ENCODE results near the gene RPS6KA5.
"Not testable (repeated sequence)": the region's sequence is repeated elsewhere in the genome, so short reads cannot be mapped to it uniquely, and the experiment has no call there.

The RPS6KA5 gene

DNA sequence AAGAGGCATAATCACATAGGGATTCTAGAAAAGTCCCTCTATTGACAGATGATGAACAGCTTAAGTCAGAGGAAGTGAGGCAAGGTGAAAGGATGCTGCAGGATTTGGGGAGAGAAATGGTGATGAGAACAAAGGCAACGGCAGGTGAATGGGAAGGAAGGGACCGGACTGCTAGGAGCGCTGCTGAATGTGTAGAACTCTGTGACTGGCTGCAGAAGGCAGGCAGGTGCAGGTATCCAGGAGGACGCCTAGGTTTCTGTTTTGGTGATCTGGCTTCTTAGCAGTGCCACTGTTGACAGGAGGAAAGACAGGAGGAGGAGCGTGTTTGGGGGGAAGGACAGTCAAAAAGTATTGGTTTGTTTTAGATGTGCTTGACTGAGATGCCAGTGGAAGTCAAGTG lies 185.8 kb downstream of the RPS6KA5 start:
- no peak for DNase-seq (ENCODE audit: low read depth in 4 of 4, low spot score in 1 of 4)

DNA sequence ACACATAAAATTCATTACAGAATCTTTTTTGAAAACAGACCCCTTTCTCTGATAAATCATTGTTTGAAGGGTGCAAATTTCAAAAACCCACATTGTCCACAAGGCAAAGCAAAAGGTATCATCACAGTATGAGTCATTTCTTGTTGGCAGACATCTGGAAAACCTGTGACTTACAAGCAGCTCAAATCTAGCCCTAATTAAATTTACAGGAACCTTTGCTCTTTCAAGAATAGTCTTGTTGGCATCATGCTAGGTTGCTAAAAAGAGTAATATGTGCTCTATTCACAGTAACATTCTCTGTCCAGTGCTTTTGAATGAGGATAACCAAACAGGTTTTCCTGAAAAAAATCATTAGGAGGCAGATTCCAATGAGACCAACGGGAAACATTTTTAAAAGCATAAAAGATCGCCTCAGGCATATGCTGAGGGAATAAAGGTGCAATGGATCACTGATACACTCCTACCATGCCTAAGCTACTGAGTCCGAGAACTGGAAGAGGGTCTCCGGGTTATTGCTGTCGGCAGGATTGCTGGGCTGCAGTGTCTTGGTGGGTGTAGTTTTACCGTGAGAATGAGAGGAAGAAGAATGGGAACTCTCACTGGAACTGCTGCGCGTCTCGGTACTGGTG lies 188.7 kb downstream of the RPS6KA5 start:
- no peak for DNase-seq (ENCODE audit: low read depth in 4 of 4, low spot score in 1 of 4)

DNA sequence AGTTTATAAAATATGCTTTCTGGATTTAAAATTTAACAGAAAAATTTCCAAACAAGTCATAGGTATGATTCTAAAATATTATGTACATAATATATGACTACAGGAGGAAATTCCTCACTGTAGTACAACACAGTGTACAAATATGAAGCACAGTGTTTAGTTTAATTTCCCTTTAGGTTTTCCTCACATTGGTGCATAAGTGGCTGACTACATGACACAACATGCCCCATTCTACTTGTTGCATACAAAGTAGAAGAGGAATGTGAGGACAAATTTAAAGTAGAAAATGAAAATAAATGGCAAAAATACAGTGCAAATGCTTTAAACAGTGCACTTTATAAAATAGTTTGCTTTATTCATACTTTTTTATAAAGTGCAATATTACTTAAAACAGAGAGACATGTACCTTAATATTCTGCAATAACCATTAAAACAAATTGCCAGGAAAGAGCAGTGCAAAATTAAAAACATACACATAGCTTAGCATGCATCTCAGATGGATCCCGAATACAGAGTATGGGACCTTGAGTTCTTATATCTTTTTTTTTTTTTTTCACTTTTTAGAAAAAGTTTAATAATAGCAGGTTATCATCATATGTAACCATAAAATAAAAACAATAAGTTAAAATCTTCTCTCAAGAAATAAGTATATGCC lies 189.4 kb downstream of the RPS6KA5 start:
- no peak for DNase-seq (ENCODE audit: low read depth in 4 of 4, low spot score in 1 of 4)

DNA sequence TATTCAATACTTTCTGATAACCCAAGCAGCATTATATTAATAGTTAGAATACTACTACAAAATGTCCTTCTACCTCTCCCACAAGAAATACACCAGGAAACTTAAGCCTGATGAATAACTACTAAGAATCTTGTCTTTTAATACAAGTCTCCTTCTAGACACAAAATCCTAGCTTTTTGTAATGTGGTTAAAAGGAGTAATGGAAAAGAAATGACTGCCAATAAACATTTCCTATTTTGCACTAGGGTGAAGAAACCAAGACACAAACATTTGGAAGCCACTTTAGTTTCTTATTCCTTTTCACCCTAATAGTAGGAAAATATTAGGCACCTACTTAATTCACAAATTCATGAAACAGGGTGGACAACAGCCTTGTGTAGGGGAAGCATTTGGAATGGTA lies 192.9 kb downstream of the RPS6KA5 start:
- DNase-seq (ENCODE audit: low read depth in 4 of 4, low spot score in 1 of 4), result no peak

DNA sequence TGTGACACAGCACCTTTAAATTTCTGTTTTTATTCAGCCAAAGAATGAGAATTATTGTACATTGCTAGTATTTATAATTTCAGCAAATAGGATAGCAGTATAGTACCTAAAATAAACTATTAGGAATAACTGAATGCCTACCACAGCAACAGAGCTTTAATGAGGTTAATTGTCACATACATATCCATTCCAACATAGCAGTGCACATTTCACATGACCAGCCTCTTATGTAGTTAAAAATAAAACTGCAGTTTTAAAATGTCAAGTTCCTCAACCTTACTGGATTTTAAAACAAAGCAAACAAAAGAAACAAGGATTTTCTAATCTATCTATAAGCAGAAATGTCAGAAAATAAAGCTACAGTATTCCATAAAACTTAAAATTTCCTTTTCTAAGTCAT lies 193.6 kb downstream of the RPS6KA5 start:
- no peak for DNase-seq (ENCODE audit: low read depth in 4 of 4, low spot score in 1 of 4)

DNA sequence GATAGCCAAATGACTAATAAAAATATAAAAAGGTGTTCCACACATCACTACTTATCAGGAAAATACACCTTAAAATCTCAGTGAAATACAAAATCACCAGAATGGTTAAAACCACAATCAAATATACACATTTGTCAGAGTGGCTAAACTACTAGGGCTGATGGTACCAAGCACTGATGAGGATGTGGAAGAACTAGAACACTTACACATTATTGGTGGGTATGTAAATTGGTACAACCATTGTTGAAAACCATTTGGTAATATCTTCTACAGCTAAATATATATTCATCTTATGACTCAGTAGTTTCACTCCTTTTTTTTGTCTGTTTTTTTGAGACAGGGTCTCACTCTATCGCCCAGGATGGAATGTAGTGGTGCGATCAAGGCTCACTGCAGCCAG lies 195.7 kb downstream of the RPS6KA5 start:
- DNase-seq (ENCODE audit: low read depth in 4 of 4, low spot score in 1 of 4), result no peak

DNA sequence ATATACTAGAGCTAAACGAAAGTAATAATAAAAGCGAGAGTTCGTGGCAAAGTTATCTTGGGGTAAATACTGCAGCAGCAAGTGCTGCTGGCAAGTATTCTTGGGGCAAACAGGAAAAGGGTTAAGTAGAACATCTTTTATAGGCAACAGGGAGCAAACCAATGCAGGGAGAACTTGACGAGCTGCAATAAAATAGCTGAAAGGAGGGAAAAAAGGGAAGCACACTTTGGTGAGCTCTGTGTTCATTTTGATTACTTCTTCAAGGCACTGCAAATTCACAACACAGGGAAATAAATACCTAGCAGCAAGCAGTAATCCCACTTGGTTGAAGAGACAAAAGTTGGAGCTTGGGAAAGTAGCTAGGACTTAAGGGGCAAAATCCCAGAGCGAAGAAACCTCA lies 201.9 kb downstream of the RPS6KA5 start:
- DNase-seq (ENCODE audit: low read depth in 4 of 4, low spot score in 1 of 4), result no peak

DNA sequence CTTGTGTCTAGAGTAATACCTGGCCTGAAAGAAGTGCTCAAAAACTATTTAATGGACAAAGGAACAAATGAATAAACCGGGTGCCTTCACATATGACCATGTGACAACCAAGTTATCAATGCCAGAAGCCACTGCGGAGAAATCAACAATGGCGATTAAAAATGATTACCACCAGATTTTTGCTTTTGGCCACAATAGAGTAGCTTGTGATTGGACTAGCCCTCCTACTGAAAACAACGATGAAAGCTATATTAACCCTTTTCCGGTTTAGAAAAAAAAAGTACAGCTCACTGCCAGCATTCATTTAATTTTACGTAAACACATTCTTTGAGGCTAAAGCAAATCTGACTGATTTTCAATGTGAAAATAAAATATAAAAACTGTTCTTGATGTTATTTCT lies 202.6 kb downstream of the RPS6KA5 start:
- no peak for DNase-seq (ENCODE audit: low read depth in 4 of 4, low spot score in 1 of 4)

DNA sequence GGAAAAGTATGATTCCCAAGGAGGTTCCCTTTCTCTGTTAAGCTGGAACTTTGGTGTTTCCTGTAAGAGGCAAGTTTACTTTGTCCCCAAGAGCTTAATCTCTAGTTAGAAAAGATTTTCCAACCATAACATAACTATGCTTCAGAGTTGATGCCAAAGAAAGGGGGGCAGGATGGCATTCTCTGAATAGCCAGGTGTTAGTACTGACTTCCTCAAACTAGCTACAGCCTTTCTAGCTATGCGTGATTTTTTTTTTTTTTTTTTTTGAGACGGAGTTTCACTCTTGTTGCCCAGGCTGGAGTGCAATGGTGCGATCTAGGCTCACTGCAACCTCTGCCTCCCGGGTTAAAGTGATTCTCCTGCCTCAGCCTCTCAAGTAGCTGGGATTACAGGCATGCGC lies 204.3 kb downstream of the RPS6KA5 start:
- not testable (repeated sequence) for DNase-seq (ENCODE audit: low read depth in 4 of 4, low spot score in 1 of 4)

DNA sequence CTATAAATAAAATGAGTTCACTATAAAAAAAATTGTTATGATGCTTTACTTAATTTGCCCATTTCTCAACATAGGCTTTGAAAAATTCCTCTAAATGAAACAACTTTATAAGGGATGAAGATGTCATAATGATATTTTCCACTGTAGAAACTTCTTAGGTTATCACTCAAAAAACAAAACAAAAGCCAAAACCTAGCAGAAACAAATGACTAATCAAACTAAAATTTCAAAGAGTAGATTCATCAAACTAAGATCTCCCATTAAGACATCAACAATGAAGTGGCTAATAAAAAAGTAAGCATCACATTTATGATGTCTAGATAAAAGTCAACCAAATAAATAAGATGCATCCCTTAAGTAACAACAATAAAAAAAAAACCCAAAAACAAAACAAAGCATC lies 207.3 kb downstream of the RPS6KA5 start:
- no peak for DNase-seq (ENCODE audit: low read depth in 4 of 4, low spot score in 1 of 4)

DNA sequence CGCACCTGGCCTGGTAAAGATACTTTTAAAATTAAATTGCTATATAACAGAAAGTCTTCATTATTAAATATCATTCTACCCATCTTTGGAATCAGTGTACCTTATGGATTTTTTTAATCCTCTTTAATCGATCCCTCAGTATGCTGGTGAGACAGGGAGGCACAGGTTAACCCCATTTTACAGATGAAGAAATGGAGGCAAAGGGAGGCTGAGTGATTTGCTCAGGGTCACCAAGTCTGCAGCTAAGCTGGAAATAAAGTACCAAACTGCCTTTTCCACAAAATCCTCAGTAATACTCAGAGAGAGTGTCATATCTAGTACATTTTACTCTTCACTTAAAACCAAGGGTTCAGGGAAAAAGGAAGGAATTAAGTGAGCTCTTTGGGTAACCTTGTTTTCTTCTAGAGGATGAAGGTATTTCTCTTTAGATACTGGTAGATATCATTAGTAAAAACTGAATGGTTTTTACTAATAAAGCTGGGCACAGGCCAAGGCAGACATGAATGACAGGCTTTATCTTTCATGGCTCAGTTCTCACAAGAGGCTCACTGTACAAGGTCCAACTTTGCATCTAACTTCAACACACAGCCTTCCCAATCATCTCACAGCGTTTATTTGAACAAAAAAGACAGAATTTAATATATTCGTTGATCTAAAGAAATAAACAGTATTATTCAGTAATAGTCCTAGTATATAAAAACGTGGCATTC lies 209.0 kb downstream of the RPS6KA5 start:
- DNase-seq (ENCODE audit: low read depth in 4 of 4, low spot score in 1 of 4), result no peak

DNA sequence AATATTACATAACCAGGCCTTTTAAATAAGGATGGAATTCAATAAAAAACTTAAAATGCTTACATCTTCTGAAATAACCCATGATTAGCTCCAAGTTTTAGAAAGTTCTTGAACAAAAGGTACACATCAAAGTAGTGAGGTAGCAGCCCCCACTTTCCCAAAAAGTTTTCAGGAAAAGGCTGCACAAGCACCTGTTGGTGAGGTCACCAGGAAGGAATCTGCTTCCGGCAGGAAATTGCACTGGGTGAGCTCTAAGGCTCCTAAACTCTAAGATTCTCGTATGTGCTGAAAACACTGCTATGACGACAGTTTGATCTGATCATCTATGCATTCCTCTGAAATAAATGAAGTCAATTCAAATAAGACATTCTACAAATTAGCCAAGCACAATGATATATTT lies 210.0 kb downstream of the RPS6KA5 start:
- DNase-seq (ENCODE audit: low read depth in 4 of 4, low spot score in 1 of 4), result no peak

DNA sequence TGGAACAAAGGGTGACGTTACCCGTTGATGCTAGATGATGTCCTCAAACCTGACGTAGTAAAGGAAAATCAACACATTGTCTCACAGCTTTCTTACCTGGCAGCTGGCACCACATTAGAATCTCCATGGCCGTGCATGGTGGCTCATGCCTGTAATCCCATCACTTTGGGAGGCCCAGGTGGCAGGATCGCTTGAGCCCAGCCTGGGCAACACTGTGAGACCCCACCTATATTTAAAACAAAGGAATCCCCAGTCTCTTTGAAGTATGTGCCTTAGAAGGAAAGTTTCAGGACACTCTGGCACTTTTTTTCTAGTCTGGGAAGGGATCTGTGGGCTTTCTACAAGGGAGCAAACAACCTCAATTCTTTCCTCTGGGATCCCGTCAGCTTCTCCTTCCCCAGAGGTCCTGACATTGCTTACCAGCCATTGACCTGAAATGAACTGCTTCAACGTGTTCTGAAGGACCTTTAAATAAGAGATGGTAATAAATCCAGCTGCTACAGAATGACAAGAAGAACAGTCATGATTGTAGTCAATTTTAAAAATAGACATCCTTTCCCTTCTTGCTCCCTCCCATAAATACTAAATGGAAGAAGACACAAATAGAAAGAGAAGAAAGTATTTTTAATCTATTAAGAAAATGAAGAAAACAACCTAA lies 210.5 kb downstream of the RPS6KA5 start:
- no peak for DNase-seq (ENCODE audit: low read depth in 4 of 4, low spot score in 1 of 4)

DNA sequence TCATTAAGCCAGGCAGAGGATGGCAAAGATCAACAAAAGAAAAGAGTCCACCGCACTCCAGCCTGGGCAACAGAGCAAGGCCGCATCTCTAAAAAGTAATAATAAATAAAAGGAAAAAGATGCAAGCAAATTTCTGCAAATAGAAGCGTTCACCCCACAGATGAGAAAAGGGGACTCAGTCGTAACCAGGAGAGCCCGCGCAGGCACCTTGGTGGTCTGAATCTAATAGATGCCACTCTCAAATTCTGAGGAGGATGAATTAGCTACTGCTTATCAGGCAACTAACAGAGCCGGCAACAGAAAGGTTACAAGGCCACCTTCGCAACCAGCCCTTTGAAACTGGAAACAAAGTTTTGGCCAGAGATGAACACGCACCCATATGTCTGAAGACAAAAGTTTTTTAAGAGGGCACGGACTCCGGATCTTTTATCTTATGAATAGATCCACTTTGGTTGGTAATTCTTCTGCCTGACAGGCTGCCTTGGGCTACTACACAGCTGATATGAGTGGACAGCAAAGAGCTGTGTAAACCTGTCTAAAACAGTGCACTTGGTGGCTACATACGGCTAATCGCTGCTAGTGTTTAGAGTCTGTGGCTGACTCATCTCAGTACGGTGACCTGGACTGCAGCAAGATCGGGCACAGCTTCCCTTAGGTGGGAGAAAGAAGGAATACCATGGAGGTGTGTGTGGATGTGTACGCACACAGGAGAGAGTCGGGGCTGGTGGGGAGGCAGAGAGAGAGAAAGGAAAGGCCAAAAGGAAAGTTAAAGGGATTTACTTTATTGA lies 211.3 kb downstream of the RPS6KA5 start:
- DNase-seq (ENCODE audit: low read depth in 4 of 4, low spot score in 1 of 4), result no peak

DNA sequence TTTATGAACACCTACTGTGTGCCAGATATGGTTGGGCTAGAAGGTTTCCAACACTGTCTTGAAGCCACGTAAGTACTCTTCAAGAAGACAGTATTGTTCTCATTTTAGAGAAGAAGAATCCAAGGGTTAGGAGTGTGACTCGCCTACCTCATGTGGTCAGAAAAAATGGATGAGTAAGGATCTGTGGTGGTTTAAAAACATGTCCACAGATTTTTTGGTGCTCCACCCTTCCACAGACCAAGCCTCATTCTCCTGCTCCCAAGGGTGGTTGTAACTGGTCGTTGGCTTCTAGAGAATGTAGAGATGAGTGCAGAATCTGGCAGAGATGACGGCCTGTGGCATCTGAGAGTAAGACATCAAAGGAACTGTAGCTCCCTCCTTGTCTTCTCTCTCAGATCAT lies 213.9 kb downstream of the RPS6KA5 start:
- no peak for DNase-seq (ENCODE audit: low read depth in 4 of 4, low spot score in 1 of 4)

DNA sequence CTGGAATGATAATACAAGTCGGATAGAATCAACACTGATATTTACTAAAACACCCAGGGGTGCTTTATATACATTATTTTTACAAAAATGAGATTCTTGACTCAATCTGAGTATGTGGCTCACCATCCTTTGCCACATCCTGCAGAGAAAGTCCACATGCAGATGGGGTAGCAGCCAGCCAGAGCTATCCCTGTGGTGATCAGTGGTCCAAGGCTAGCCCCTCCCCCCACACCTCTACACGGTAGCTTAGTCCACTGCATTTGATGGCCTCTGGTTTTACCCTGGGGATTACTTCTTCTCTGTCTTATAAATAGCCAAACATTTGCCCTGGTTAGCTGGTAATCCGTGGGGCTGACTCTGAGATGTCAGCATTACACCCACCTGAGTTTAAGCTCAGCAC lies 216.1 kb downstream of the RPS6KA5 start:
- DNase-seq (ENCODE audit: low read depth in 4 of 4, low spot score in 1 of 4), result no peak

DNA sequence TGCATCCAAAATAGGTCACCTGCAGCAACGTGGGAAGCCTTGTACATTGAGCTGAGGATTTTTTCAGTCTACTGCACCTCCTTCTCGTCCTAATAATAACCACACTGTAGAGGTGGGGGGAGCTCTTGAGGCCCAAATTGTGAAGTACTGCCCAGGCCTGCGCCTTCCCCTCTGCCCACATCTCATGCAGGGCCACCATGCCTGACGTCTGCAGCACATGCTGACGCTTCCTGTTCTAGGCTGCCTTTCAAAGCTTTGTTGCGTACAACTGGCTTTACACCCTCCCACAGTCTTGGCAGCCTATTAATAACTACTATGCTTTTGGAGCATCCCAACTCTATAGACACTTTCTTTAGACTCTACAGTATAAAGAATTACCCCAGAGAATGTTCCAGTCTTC lies 217.7 kb downstream of the RPS6KA5 start:
- no peak for DNase-seq (ENCODE audit: low read depth in 4 of 4, low spot score in 1 of 4)

DNA sequence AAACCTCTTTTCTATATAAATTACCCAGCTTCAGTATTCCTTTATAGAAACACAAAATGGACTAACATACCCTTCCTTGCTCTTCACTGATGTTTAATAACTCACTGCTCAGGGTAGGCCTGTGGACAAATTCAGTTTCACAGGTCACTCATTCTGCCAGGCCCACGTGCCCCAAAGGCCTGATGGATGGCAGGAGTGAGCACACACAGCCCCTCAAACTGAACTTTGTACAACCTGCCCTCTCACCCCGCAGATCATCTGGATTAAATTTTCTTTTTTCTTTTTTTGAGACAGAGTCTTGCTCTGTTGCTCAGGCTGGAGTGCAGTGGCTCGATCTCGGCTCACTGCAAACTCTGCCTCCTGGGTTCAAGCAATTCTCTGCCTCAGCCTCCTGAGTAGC lies 219.8 kb downstream of the RPS6KA5 start:
- DNase-seq (ENCODE audit: low read depth in 4 of 4, low spot score in 1 of 4), result not testable (repeated sequence)

DNA sequence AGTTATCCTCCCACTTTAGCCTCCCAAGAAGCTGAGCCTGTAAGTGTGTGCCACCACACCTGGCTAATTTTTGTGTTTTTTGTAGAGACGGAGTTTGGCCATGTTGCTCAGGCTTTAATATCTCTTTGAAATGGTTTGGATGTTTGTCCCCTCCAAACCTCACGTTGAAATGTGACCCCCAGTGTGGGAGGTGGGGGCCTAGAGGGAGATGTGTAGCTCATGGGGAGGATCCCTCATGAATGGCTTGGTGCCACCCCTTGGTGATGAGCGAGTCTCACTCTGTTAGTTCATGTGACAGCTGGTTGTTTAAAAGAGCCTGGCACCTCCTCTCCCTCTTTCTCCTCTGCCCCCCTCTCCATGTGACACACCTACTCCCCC lies 220.6 kb downstream of the RPS6KA5 start:
- DNase-seq (ENCODE audit: low read depth in 4 of 4, low spot score in 1 of 4), result no peak

DNA sequence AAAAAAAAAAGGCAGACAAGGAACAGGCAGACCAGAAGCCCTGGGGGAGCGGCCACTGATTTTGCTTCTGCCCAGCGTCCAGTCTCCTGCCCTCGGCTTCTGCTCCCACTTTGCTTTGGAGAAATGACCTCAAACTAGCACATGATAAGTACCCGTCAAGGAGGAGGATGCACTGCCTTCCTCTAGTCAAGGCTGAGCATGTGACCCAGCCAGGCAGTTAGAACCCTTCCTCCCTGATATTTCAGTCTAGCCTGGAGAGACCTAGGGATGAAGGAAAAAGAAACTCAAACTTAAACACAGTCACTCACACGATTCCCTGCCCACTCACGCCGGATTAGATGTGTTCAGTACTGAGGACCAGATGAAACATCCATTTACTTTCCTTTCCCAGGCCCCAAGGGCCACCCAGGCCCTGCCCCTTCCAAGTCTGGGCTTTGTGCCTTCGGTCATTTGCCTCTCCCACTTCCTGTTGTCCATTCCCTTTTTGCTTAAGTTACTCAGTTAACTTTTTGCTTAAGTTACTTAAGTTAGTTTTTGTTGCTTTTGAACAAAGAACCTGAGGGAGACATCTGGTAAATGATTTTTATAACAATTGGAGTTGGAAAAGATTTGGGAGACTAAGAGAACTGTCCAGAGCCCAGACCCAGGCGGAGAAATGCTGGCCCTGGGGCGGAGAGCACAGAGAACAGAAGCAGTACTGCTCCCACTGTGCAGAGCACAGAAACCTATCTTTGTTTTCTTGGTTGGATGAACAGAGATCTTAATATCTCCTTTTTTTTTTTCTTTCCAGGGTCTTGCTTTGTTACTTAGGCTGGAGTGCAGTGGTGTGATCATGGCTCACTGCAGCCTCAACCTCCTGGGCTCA lies 221.2 kb downstream of the RPS6KA5 start:
- DNase-seq (ENCODE audit: low read depth in 4 of 4, low spot score in 1 of 4), result no peak
